GM12801 (cell line): ENCODE data around the gene CASP3.

ENCODE experiments used
- CTCF ChIP-seq: IDR thresholded peaks from one replicate; pipeline ENCODE4 v1.5.1; 2011; ENCODE audit warnings: control low read depth; ENCODE audit not compliant: insufficient read length; ENCODE audit errors: extremely low read depth

The CASP3 gene

GRCh38 chr4:184649026-184649970 lies at the start of gene CASP3, which contains the start of gene PRIMPOL:
Gene CASP3, minus strand, starts transcription at chr4:184649447. Its CDS starts 10,994 bp downstream, at chr4:184638453.
Gene PRIMPOL, plus strand, starts transcription at chr4:184649738. Its CDS starts 7,403 bp downstream, at chr4:184657141.
- TF ChIP-seq CTCF, result no peak

- no peak for TF ChIP-seq CTCF
Measured at GRCh38 chr4:184697956-184698355, 48.7 kb upstream of the CASP3 start.

GRCh38 chr4:184695178-184695896 lies 46.1 kb upstream of the CASP3 start:
- TF ChIP-seq CTCF, result no peak

GRCh38 chr4:184694412-184694956 lies 45.2 kb upstream of the CASP3 start:
- no peak for TF ChIP-seq CTCF

- no peak for TF ChIP-seq CTCF
Measured at GRCh38 chr4:184693056-184693455, 43.8 kb upstream of the CASP3 start.

- TF ChIP-seq CTCF, result no peak
Measured at GRCh38 chr4:184689681-184690080, 40.4 kb upstream of the CASP3 start.

GRCh38 chr4:184688447-184688846 lies 39.2 kb upstream of the CASP3 start:
- TF ChIP-seq CTCF, result no peak
